ENCODE results near the gene SPTBN2. TPM values are rescaled to one million over a fixed set of nuclear protein-coding genes. Genes with fewer than 3 reads are reported as not detected.

The SPTBN2 gene
- total and polyA plus RNA-seq, 2 experiments from 2014 or later, result 6.0 to 27.4 TPM

- peak overlapping the region; percentile 50 for H3K4me3 ChIP-seq
- no peaks in the 10 kb centered on the region for H3K36me3 ChIP-seq
- DNase-seq (ENCODE audit: low read depth in 1 of 2, low spot score in 1 of 2), result peak in 1 of 2 donors; percentile 12
- no peaks in the 10 kb centered on the region for H3K9me3 ChIP-seq (ENCODE audit: low read depth)
- no peak for TF ChIP-seq CTCF (IDR thresholded peaks at IDR 0.05; ENCODE audit: low read depth, low read length)
- no peaks in the 10 kb centered on the region for H3K27me3 ChIP-seq
- H3K4me1 ChIP-seq (ENCODE audit: low read depth), result peaks cover 24% of the 10 kb centered on the region
- H3K27ac ChIP-seq, result peak overlapping the region; percentile 96
These were observed 52.0 kb downstream of the SPTBN2 start for GRCh38 chr11:66676931-66677598.

GRCh38 chr11:66676282-66676919, 52.6 kb downstream of the SPTBN2 start:
- DNase-seq (ENCODE audit: low read depth in 1 of 2, low spot score in 1 of 2), result no peak
- peak overlapping the region; percentile 4 for H3K4me3 ChIP-seq
- no peaks in the 10 kb centered on the region for H3K36me3 ChIP-seq
- no peaks in the 10 kb centered on the region for H3K27me3 ChIP-seq
- peak overlapping the region; percentile 96 for H3K27ac ChIP-seq
- H3K9me3 ChIP-seq (ENCODE audit: low read depth), result no peaks in the 10 kb centered on the region
- H3K4me1 ChIP-seq (ENCODE audit: low read depth), result peaks cover 26% of the 10 kb centered on the region
- TF ChIP-seq CTCF (IDR thresholded peaks at IDR 0.05; ENCODE audit: low read depth, low read length), result no peak

- no peak overlapping the region for H3K4me3 ChIP-seq
- H3K27me3 ChIP-seq, result no peaks in the 10 kb centered on the region
- no peaks in the 10 kb centered on the region for H3K9me3 ChIP-seq (ENCODE audit: low read depth)
- peaks cover 30% of the 10 kb centered on the region for H3K4me1 ChIP-seq (ENCODE audit: low read depth)
- H3K36me3 ChIP-seq, result no peaks in the 10 kb centered on the region
- no peak for DNase-seq (ENCODE audit: low read depth in 1 of 2, low spot score in 1 of 2)
- TF ChIP-seq CTCF (IDR thresholded peaks at IDR 0.05; ENCODE audit: low read depth, low read length), result no peak
- no peak overlapping the region for H3K27ac ChIP-seq
These were observed 53.9 kb downstream of the SPTBN2 start for GRCh38 chr11:66674964-66675602.

- TF ChIP-seq CTCF (IDR thresholded peaks at IDR 0.05; ENCODE audit: low read depth, low read length), result no peak
- H3K36me3 ChIP-seq, result peaks cover 9% of the 10 kb centered on the region
These were observed 58.2 kb downstream of the SPTBN2 start for GRCh38 chr11:66670816-66671215.

GRCh38 chr11:66665369-66665768, 63.6 kb downstream of the SPTBN2 start:
- H3K9me3 ChIP-seq (ENCODE audit: low read depth), result no peaks in the 10 kb centered on the region
- peaks cover 22% of the 10 kb centered on the region for H3K4me1 ChIP-seq (ENCODE audit: low read depth)
- no peak overlapping the region for H3K4me3 ChIP-seq
- H3K27me3 ChIP-seq, result no peaks in the 10 kb centered on the region
- no peak overlapping the region for H3K27ac ChIP-seq
- DNase-seq (ENCODE audit: low read depth in 1 of 2, low spot score in 1 of 2), result no peak
- no peak for TF ChIP-seq CTCF (IDR thresholded peaks at IDR 0.05; ENCODE audit: low read depth, low read length)
- H3K36me3 ChIP-seq, result peaks cover 17% of the 10 kb centered on the region

More at GRCh38 chr11:66670816-66671215, 58.2 kb downstream of the SPTBN2 start:
- no peaks in the 10 kb centered on the region for H3K9me3 ChIP-seq (ENCODE audit: low read depth)
- H3K27me3 ChIP-seq, result no peaks in the 10 kb centered on the region
- peaks cover 34% of the 10 kb centered on the region for H3K4me1 ChIP-seq (ENCODE audit: low read depth)
- H3K27ac ChIP-seq, result peak overlapping the region; percentile 31
- no peak overlapping the region for H3K4me3 ChIP-seq
- no peak for DNase-seq (ENCODE audit: low read depth in 1 of 2, low spot score in 1 of 2)
